Measurements from ENCODE around the gene RPL38. TPM values are rescaled to one million over a fixed set of nuclear protein-coding genes. Genes with fewer than 3 reads are reported as not detected.

Gene RPL38
- total and polyA plus RNA-seq, 2 of the 4 experiments (the other 2 are of a cell fraction) = 111 to 527 TPM

DNA sequence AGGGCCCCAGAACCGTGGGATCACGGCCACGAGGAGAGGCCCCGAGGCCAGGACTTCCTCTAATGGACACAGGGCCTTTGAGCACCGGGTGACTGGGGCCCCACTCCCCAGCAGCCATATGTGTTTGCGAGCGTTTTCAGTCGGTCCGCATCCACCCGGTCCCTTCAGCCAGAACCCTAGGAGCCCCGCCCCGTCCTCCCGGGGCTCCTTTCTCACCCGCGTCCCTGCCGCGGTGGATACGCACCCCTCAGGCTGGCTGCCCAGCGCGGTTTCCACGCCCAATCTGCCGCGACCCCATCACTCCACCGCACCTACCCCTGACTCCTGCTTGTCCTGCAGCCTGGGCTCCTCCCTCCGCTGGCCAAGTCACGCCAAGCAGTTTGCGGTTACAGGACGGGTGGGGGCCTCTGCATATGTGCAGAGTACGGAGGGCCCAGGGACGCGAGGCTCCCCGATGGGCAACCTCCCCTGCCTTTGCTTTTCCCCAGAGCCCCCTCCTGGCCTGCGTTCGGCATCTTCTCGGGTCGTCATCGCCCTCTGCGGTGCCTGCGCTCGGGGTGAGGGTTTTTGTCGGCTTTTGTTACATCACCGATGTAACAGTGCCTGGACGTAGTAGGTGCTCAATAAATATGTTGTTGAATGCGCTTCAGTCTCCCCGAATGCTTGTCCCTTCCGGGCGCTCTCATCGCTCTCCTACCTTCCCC lies 8.9 kb downstream of the RPL38 start:
- H3K9ac ChIP-seq (ENCODE audit: low read depth, low read length) = peak overlapping the region; percentile 63
- H3K27ac ChIP-seq (ENCODE audit: insufficient read depth, low read length) = no peak overlapping the region
- no peak overlapping the region for H2AK5ac ChIP-seq (ENCODE audit: low read depth, low read length)
- no peak for TF ChIP-seq CEBPB (IDR thresholded peaks at IDR 0.05; ENCODE audit: low read depth, low read length)
- TF ChIP-seq, protein P1, sequence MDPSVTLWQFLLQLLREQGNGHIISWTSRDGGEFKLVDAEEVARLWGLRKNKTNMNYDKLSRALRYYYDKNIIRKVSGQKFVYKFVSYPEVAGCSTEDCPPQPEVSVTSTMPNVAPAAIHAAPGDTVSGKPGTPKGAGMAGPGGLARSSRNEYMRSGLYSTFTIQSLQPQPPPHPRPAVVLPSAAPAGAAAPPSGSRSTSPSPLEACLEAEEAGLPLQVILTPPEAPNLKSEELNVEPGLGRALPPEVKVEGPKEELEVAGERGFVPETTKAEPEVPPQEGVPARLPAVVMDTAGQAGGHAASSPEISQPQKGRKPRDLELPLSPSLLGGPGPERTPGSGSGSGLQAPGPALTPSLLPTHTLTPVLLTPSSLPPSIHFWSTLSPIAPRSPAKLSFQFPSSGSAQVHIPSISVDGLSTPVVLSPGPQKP (IDR thresholded peaks at IDR 0.05; ENCODE audit: borderline replicate concordance, low read depth, low read length) = no peak
- TF ChIP-seq RFX5 (IDR thresholded peaks at IDR 0.05; ENCODE audit: low read depth, low read length) = no peak
- no peak for TF ChIP-seq RAD21 (IDR thresholded peaks at IDR 0.05; ENCODE audit: low read length)
- TF ChIP-seq, protein P2, sequence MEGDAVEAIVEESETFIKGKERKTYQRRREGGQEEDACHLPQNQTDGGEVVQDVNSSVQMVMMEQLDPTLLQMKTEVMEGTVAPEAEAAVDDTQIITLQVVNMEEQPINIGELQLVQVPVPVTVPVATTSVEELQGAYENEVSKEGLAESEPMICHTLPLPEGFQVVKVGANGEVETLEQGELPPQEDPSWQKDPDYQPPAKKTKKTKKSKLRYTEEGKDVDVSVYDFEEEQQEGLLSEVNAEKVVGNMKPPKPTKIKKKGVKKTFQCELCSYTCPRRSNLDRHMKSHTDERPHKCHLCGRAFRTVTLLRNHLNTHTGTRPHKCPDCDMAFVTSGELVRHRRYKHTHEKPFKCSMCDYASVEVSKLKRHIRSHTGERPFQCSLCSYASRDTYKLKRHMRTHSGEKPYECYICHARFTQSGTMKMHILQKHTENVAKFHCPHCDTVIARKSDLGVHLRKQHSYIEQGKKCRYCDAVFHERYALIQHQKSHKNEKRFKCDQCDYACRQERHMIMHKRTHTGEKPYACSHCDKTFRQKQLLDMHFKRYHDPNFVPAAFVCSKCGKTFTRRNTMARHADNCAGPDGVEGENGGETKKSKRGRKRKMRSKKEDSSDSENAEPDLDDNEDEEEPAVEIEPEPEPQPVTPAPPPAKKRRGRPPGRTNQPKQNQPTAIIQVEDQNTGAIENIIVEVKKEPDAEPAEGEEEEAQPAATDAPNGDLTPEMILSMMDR (conservative IDR thresholded peaks at IDR 0.05; ENCODE audit: low read depth, low read length) = no peak
- no peak for TF ChIP-seq POLR2A (IDR thresholded peaks at IDR 0.05; ENCODE audit: low read depth, low read length)
- TF ChIP-seq FOS (IDR thresholded peaks at IDR 0.05; ENCODE audit: low read depth, low read length) = no peak
- no peak for TF ChIP-seq MAFK (IDR thresholded peaks at IDR 0.05; ENCODE audit: low read depth, low read length)
- TF ChIP-seq MXI1 (IDR thresholded peaks at IDR 0.05; ENCODE audit: borderline replicate concordance, low read depth, low read length) = no peak
- no peak for TF ChIP-seq CHD1 (IDR thresholded peaks at IDR 0.05; ENCODE audit: low read depth, low read length)
- TF ChIP-seq RCOR1 (IDR thresholded peaks at IDR 0.05; ENCODE audit: insufficient replicate concordance, low read length) = no peak
- TF ChIP-seq SMC3 (IDR thresholded peaks at IDR 0.05; ENCODE audit: low read depth, low read length) = no peak
- TF ChIP-seq, protein P3, sequence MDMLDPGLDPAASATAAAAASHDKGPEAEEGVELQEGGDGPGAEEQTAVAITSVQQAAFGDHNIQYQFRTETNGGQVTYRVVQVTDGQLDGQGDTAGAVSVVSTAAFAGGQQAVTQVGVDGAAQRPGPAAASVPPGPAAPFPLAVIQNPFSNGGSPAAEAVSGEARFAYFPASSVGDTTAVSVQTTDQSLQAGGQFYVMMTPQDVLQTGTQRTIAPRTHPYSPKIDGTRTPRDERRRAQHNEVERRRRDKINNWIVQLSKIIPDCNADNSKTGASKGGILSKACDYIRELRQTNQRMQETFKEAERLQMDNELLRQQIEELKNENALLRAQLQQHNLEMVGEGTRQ (IDR thresholded peaks at IDR 0.05; ENCODE audit: low read depth, low read length) = no peak
- TF ChIP-seq BHLHE40 (IDR thresholded peaks at IDR 0.05; ENCODE audit: low read depth, low read length) = no peak
- no peaks in the 10 kb centered on the region for H3K9me3 ChIP-seq (ENCODE audit: control insufficient read depth, insufficient read depth, low read length)
- in situ Hi-C loops (cut with MboI; ENCODE audit: low sequenced_read_pairs) (loop anchor here (25.0 kb wide), 1 partner anchor 650 kb away; the partner anchor contains the start of genes FDXR and GRIN2C), intact Hi-C loops (cut with micrococcal nuclease) (no loop called here), dilution Hi-C loops (cut with HindIII; ENCODE audit: low sequenced_read_pairs, unreplicated experiment) (no loop called here)
- no peak overlapping the region for H4K5ac ChIP-seq (ENCODE audit: low read depth, low read length)
- H3K18ac ChIP-seq (ENCODE audit: low read depth, low read length) = no peak overlapping the region
- H3K4me2 ChIP-seq (ENCODE audit: low read depth, low read length) = peak overlapping the region; percentile 83
- ChIA-PET CTCF (interaction anchor here (1.0 to 2.3 kb wide), 3 partner anchors 9 to 13 kb away, joined by 4 to 9 read pairs (median 4); partner anchors contain the start of gene RPL38), POLR2A (ENCODE audit: unreplicated experiment) (interaction anchor here (0.7 to 1.2 kb wide), 2 partner anchors 8 to 24 kb away, joined by 3 to 4 read pairs; no protein-coding TSS in a partner anchor)
- ATAC-seq (ENCODE audit: low read depth) = peak; percentile 10
- peak overlapping the region; percentile 67 for H3K4me3 ChIP-seq (ENCODE audit: insufficient read depth, low read depth, low read length)
- peak overlapping the region; percentile 92; the same call in 1 of the 2 replicates for H3K23ac ChIP-seq (ENCODE audit: low read depth, low read length)
- H2AK9ac ChIP-seq (replicated peaks; ENCODE audit: low read depth, low read length, poor library complexity) = peak overlapping the region; percentile 66
- no peak overlapping the region for H4K91ac ChIP-seq (ENCODE audit: insufficient read depth, low read depth, low read length)
- peaks cover 15 to 30% of the 10 kb centered on the region in 2 experiments for H3K79me1 ChIP-seq (ENCODE audit: low read depth in 1 of 2, low read length in 2 of 2)
- peak overlapping the region; percentile 79 for H3K4ac ChIP-seq (ENCODE audit: low read depth, low read length)
- H3K9me1 ChIP-seq (ENCODE audit: insufficient read depth, low read length) = no peaks in the 10 kb centered on the region
- no peak overlapping the region for H3K56ac ChIP-seq (ENCODE audit: extremely low read depth, insufficient read depth, low read length)
- H3K4me1 ChIP-seq (ENCODE audit: control insufficient read depth, insufficient read depth, low read length) = peaks cover 13% of the 10 kb centered on the region
- peaks cover 20% of the 10 kb centered on the region for H3K36me3 ChIP-seq (ENCODE audit: control insufficient read depth, insufficient read depth, low read length)
- BruUV-seq (replicated peaks) = no TSS peak
- H4K8ac ChIP-seq (ENCODE audit: low read depth in 2 of 2, low read length in 2 of 2) = peak overlapping the region; percentile 19 to 64; a peak in 1 of 4 replicates
- H2AFZ ChIP-seq (replicated peaks; ENCODE audit: low read length, poor library complexity) = peak overlapping the region; percentile 96
- no peak for DNase-seq
- H2BK20ac ChIP-seq (ENCODE audit: low read depth, low read length) = no peak overlapping the region
- H3K14ac ChIP-seq (replicated peaks; ENCODE audit: low read depth, low read length) = peak overlapping the region; percentile 89
- H2BK15ac ChIP-seq (ENCODE audit: low read depth, low read length) = no peak overlapping the region
- peaks cover 39% of the 10 kb centered on the region for H4K20me1 ChIP-seq (ENCODE audit: insufficient read depth, low read length)
- H2BK5ac ChIP-seq (ENCODE audit: low read depth, low read length, poor library complexity, severe bottlenecking) = no peak overlapping the region
- WGBS, 2 experiments (ENCODE audit: extremely low coverage in 2 of 2, insufficient read length in 1 of 2) = 21% methylated on average over 13 of the region's 48 CpGs; no CpG with 5 or more reads in 1 of the 2 experiments
- H3K27me3 ChIP-seq (ENCODE audit: control insufficient read depth, insufficient read depth, low read length) = no peaks in the 10 kb centered on the region; the same call in 1 of the 2 replicates
- H2BK120ac ChIP-seq (ENCODE audit: low read depth, low read length) = 0 out of 2 replicates have a peak overlapping the region, but pooled peaks have one; percentile 14
